GM10248 (cell line): ENCODE data around the gene ST6GALNAC5.

Source experiments
- CTCF ChIA-PET: fragments of 300-600 bp; sonication (Branson Sonifier 250); formaldehyde crosslinking; extraction: SDS; loops from one replicate; lab custom pipeline; 2021; ENCODE audit warnings: antibody characterized with exemption; lab: Yijun Ruan, JAX
- POLR2A ChIA-PET: fragments of 350-650 bp; sonication (Branson Sonifier 250); formaldehyde crosslinking; extraction: SDS; loops from one replicate; lab custom pipeline; 2020; ENCODE audit warnings: antibody characterized with exemption; lab: Yijun Ruan, JAX
- DNase-seq: peaks from one replicate; pipeline ENCODE4 v3.0.0; 2012; ENCODE audit errors: extremely low spot score
- CTCF ChIP-seq: IDR thresholded peaks from 2 replicates; pipeline ENCODE4 v1.5.1; 2012; ENCODE audit warnings: mild to moderate bottlenecking, low read depth; ENCODE audit errors: extremely low read depth, missing control alignments, control extremely low read depth

Gene ST6GALNAC5

GRCh38 chr1:77081834-77082233 is 214.6 kb downstream of the ST6GALNAC5 start:
- POLR2A ChIA-PET, result no interaction called here
- no peak for TF ChIP-seq CTCF
- CTCF ChIA-PET, result interaction anchor here (0.9 kb wide), 1 partner anchor 29 kb away, joined by 4 read pairs; no protein-coding TSS in a partner anchor
- DNase-seq, result no peak

DNA sequence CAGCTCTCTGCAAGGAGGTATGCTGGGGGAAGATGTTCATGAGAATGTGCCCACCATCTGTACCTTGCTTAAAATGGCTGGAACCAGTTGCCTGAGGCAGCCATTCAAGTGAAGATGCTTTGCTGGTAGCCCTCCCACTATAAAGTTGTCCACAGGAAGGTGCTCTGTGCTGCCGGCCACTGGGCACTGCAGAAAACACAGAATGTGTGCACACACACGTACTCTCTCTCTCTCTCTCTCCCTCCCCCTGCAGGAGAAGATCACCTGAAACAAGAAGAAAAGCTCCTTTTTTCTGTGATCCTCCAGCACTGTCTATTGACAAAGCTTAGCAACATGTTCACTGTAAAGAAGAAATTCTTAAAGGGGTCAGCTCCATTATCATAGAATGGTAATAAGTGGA is 217.2 kb downstream of the ST6GALNAC5 start:
- ChIA-PET CTCF (interaction anchor here (0.7 to 1.4 kb wide), 2 partner anchors 9 to 10 kb away, joined by 4 read pairs; no protein-coding TSS in a partner anchor), POLR2A (no interaction called here)
- DNase-seq, result no peak
- no peak for TF ChIP-seq CTCF

DNA sequence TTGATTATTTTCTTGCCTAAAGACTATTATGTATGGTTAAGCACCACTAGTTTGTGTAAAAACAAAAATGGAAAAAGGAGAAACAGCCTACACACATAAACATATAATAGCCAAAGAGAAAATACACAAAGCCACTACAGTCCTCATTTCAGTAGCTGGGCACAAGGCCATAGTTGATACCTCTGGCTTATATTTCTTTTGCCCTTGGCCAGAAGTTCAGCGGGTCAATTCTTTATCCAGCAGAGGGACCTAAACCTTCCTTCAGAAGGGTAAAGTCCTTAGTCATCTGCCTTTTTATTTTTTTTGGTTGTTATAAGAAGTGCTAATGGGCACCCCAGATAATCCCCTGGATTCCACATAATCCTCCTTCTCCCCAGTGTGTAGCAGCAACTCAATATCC is 217.8 kb downstream of the ST6GALNAC5 start:
- DNase-seq, result no peak
- TF ChIP-seq CTCF, result no peak
- CTCF ChIA-PET, result interaction anchor here (1.1 kb wide), 1 partner anchor 22 kb away, joined by 3 read pairs; no protein-coding TSS in a partner anchor
- POLR2A ChIA-PET, result no interaction called here

GRCh38 chr1:77089756-77090155 is 222.5 kb downstream of the ST6GALNAC5 start:
- TF ChIP-seq CTCF, result no peak

GRCh38 chr1:77095236-77095635 is 228.0 kb downstream of the ST6GALNAC5 start:
- no peak for DNase-seq
- TF ChIP-seq CTCF, result no peak
- ChIA-PET CTCF (interaction anchor here (1.0 kb wide), 1 partner anchor 11 kb away, joined by 4 read pairs; no protein-coding TSS in a partner anchor), POLR2A (no interaction called here)

More at GRCh38 chr1:77089756-77090155, 222.5 kb downstream of the ST6GALNAC5 start:
- DNase-seq, result no peak
- ChIA-PET CTCF (no interaction called here), POLR2A (no interaction called here)

DNA sequence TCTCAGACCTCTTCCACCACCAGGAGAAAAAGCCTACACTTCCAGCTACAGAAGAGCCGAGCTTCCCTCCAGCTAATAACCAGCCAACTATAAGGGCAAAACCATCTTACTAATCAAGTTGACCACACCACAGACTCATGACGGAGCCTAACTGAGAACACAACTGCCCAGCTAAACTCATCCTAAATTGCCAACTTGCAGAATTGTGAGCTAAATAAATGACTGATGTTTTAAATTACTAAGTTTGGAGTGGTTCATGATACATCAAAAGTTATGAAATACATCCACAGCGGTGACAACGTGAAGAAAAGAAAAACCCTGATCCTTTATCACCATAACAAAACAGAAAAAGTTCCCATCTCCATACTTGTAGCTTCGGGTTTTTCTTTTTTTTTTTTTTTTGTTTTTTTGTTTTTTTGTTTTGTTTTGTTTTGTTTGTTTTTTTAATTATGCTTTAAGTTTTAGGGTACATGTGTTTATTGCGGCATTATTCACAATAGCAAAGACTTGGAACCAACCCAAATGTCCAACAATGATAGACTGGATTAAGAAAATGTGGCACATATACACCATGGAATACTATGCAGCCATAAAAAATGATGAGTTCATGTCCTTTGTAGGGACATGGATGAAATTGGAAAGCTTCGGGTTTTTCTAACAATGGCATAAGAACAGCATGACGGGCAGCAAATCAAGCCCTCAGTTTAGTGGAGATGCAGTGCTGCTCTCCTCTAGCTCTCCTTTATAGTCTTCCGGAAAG is 229.4 kb downstream of the ST6GALNAC5 start:
- TF ChIP-seq CTCF, result no peak
- ChIA-PET CTCF (no interaction called here), POLR2A (no interaction called here)
- DNase-seq, result no peak
